Measurements from ENCODE around the gene GOLGA8H.
A peak's percentile ranks its signal among the peaks of the same experiment; 100 is the strongest.
"Not testable (repeated sequence)": the region's sequence is repeated elsewhere in the genome, so short reads cannot be mapped to it uniquely, and the experiment has no call there.

Gene GOLGA8H, protein sequence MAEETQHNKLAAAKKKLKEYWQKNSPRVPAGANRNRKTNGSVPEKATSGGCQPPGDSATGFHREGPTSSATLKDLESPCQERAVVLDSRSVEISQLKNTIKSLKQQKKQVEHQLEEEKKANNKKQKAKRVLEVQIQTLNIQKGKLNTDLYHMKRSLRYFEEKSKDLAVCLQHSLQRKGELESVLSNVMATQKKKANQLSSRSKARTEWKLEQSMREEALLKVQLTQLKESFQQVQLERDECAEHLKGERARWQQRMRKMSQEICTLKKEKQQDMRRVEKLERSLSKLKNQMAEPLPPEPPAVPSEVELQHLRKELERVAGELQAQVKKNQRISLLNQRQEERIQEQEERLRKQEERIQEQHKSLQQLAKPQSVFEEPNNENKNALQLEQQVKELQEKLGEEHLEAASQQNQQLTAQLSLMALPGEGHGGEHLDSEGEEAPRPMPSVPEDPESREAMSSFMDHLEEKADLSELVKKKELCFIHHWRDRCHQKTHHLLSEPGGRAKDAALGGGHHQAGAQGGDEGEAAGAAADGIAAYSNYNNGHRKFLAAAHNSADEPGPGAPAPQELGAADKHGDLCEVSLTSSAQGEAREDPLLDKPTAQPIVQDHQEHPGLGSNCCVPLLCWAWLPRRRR

DNA sequence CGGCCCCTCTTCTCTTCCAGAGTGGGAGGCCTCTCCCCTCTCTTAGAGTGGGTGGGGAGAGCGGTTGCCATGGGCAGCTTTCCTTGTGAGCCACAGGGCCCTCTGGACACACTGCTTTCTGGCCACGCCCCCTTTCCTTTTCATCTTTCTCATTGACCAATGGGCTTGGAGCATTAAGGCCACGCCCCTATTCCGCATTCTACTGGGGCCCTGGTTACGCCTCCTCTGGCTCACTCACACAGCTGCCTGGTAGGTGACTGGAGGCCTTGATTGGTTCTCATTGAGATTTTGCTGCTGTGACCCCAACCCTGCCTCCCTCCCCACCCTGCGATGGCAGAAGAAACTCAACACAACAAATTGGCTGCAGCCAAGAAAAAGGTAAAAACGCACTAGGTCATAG, at the start of gene GOLGA8H:
GOLGA8H (plus strand) TSS at position 233 of the 400 bp plus-strand sequence; CDS start at position 331, 98 bp downstream.
- not testable (repeated sequence) for DNase-seq (ENCODE audit: low read depth)

DNA sequence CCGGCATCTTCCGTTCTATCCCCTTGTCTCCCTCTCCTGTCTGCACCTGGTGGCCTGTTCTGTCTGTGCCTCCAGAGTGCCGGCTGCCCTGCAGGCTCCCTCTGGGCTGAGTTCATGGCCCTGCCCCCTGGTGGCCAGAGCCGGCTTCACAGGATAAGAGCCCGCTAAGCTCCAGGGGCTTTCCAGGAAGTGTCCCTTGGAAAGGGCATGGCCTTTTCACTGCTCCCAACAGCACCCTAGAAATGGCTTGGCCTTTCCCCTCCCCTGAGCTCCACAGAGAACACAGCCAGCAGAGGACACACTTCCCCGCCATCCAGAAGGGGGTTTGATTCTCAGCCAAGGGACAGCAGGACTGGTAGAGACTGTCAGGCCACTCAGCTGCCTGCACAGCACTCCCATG, 36.9 kb upstream of the GOLGA8H start:
- DNase-seq (ENCODE audit: low read depth): not testable (repeated sequence)

DNA sequence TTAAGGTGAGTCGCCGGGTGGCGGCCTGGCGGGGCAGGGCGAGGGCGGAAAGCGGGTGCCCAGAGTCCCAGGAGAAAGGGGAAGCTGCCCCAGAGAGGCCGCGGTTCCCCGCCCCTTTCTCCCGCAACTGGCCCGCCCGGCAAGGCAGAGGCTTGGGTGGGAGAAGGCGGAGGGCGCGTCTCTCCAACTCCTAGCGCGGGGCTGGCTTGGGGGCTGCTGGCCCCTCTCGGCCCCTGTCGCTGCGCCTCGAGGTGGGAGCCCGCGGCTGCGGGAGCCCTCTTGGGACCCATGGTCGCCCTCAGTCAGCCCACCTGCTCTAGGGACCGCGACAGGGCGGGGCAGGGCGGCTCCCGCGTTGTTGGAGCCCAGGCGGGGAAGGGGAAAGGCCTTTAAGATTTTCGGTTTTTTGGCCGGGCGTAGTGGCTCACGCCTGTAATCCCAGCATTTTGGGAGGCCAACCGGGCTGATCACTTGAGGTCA, 30.8 kb upstream of the GOLGA8H start:
- not testable (repeated sequence) for DNase-seq (ENCODE audit: low read depth)

DNA sequence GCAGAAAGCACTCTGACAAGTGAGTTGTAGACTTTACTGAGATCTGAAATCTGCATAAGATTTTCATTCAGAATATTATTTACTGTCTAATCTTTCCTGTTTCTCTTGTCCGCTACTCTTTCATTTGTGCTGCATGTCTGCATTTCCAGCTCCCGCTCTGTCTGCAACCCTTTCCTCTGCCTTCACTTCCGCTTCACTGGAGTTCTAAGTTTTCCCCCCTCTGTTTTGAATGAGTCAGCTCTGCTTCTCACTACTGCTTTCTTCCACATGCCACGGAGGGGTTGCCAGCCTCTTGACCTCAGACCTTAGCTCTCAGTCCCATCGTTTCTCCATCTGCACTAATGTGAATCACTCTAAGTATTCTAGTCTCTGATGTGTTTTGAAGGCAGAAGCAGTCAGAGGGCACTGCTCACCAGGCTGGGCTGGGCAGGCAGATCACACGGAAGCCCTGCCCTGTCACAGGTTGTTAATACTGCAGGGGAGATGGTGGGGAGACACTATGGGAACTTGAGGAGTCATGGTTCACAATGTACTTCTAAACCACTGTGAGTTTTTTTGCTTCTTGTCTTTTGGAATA, 24.3 kb upstream of the GOLGA8H start:
- not testable (repeated sequence) for DNase-seq (ENCODE audit: low read depth)

DNA sequence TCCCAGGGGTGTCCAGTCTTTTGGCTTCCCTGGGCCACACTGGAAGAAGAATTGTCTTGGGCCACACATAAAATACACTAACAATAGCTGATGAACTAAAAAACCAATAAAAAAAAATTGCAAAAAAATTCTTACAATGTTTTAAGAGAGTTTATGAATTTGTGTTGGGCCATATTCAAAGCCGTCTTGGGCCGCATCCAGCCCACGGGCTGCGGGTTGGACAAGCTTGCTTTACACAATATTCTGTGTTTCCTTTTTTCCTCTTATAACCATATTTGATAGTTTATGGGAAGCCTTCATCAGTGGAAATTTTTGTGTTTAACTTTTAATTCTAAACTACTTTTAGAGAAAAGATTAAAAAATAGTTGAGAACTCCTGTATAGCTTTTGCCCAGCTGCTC, 23.1 kb upstream of the GOLGA8H start:
- DNase-seq (ENCODE audit: low read depth): not testable (repeated sequence)

DNA sequence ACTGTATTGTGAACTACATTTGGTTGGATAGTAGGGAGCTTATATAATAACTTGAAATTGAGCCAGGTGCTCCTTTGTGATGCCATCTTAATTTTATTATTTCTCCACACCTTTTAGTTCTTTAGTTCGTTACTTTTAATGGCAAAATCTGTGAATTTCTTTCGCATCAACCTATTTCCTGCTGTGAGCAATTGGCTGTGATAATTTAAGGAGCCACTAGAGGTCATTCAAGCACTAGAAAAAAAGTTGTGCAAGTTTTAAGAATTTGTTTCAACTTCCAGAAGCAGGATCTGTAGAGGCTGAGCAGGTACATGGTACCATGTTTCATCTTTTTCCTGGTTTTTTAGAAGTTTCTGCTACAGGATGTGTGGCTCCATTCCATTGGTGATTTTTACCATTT, 4.9 kb upstream of the GOLGA8H start:
- DNase-seq (ENCODE audit: low read depth): not testable (repeated sequence)

DNA sequence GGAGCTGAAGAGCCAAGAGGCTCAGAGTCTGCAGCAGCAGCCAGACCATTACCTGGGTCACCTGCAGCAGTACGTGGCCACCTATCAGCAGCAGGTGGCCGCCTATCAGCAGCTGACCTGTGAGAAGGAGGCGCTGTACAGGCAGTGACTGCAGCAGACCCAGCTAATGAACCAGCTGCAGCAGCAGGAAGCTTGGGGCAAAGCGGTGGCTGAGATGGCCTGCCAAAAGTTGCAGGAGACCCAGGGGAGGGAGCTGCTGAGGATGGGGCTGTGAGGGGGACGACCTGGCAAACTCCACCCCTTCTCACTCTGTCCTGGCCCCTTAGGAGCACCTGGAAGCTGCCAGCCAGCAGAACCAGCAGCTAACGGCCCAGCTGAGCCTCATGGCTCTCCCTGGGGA, 8.4 kb downstream of the GOLGA8H start:
- not testable (repeated sequence) for DNase-seq (ENCODE audit: low read depth)

DNA sequence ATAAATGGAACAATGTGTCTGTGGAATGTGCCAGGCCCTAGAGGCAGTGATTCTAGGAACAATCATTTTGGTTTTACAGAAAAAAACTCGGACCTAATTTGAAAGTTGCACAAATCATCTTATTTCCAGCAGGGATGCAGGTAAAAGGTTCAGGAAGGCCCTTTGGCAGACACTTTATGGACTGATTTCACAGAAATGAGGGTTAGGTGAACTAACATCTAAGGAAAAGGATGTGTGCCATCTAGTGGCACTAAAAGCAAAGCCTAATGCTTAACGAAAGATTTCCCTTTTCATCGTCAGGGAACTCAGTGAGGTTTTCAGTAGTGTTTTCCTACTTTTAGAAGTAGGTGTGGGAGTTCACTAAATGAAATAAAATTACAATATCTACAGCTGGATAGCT, 17.5 kb downstream of the GOLGA8H start:
- DNase-seq (ENCODE audit: low read depth): not testable (repeated sequence)

DNA sequence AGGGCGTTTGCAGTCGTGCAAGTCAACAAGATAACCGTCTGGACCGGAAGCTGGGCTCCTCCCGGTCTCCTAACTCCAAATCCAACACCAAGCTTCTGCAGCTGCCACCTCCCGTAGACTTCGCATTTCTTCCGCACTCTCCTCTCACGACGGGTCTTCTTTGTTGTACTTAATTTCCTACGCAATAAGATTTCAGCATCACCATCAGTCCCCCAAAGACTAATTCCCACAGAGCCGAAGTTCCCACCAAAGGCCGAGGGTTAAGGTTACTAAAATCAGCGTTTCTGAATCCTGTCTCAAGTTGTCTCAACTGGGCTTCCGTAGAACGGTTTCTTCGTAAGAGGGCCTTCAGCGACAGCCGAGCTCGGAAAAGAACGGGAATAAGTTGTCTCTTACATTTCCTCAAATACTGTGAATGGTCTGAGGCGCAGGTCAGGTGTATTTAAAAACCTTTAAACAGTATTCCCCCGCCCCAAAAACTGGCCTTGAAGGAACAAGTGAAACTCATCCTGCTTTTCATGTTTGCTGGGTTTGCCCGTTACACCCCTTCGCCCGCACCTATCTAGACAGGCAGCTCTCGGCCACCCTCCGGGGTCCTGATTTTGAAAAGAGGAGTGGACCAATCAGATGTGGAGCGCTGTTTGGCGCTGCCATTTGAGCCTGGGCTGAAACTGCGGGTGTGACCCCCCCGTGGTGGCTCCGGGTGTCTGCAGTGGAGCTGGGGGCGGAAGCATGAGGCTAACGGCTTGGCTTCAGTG, 21.8 kb downstream of the GOLGA8H start, which contains the start of gene ARHGAP11B:
ARHGAP11B (plus strand) TSS at position 693 of the 758 bp plus-strand sequence.
- peak; percentile 88 for DNase-seq (ENCODE audit: low read depth)

DNA sequence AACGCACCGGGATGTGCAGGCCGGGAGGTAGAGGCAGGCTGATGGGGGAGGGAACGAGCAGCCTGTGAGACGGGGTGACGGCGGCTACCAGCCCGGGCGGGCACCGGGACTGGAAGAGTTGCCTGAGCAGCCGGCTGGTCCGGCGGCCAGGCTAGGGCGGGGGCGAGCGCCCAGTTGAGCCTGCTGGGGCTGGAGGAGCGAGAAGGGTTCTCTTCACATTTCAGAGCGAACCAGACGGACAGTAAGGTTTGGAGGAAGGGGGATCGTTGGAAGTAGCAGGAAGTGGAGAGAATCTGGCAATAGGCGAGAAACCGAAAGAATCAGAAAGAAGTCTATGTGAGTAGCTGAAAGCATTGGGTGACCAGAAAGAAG, 22.4 kb downstream of the GOLGA8H start:
- DNase-seq (ENCODE audit: low read depth): not testable (repeated sequence)

DNA sequence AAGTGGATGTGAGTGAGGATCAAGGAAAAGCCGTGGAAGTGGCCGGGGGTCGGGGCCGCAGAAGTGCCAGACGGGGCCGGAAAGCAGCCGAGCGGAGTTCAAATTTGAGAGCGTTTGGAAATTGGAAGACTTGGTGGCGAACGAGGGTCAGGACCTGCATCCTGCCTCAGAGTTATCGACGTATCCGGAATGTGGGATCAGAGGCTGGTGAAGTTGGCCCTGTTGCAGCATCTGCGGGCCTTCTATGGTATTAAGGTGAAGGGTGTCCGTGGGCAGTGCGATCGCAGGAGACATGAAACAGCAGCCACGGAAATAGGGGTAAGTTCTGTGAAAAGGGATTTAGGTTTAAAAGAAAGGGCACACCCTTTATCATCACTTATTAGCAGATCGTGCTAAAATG, 22.8 kb downstream of the GOLGA8H start:
- not testable (repeated sequence) for DNase-seq (ENCODE audit: low read depth)

DNA sequence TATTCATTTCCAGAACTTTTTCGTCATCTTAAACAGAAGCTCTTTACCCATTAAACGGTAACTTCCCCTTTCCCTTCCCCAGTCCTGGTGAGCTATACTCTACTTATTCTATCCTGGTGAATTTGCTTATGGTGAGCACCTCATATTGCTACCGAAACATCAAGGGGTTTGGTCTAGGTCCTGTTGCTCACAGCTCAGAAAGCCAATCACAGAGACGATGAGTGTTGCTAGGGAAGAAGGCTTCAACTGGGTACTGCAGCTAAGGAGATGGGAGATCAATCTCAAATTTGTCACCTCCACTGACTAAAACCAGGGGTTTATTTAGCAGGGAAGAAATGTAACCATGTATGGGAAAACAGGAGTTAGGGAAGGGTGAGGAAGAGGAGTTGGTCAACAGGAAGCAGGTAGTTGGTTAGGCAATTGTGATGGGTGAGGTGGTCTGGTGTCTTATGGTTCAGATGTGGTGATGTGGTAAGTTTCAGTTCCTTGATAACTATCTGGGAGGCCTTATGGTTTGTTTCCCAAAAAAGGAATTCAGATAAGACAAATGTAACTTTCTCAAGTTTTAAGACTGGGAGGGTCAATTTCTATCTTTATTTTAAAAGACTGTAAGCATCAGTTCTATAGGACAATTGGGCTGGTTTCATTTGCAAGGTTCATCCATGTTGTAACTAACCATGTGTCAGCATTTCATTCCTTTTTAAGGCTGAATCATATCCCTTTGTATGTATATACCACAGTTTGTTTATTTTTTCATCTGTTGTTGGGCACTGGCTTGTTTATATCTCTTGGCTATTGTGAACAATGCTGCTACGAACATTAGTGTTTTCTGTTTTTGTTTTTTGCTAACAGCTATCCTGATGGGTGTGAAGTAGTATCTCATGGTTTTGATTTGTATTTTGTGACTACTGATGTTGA, 46.4 kb downstream of the GOLGA8H start:
- no peak for DNase-seq (ENCODE audit: low read depth)

DNA sequence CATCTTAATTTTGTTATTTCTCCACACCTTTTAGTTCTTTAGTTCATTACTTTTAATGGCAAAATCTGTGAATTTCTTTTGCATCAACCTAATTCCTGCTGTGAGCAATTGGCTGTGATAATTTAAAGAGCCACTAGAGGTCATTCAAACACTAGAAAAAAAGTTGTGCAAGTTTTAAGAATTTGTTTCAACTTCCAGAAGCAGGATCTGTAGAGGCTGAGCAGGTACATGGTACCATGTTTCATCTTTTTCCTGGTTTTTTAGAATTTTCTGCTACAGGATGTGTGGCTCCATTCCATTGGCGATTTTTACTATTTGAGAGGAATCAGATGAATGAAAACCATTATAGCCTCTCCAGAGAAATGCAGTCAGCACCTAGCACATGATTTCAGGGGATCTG, 57.3 kb downstream of the GOLGA8H start:
- DNase-seq (ENCODE audit: low read depth): not testable (repeated sequence)

Measured in stimulated activated CD4-positive, alpha-beta T cell treated with anti-CD3 and anti-CD28 coated beads, Interleukin-2, amount 100 ng/mL, for 4 hours (primary cell).